DOHH2 (cell line): Measurements from ENCODE around the gene GLIS2.

ENCODE experiments used
- EZH2phosphoT487 ChIP-seq: fragments of 200-600 bp; sonication (generic); IDR thresholded peaks from 2 replicates; pipeline ENCODE4 v1.6.1; 2017; ENCODE audit warnings: borderline replicate concordance, mild to moderate bottlenecking, antibody characterized with exemption, low read length, moderate library complexity, mixed read lengths
- TF ChIP-seq, protein P1 (sequence below): fragments of 200-600 bp; sonication (generic); IDR thresholded peaks from one replicate; pipeline ENCODE4 v1.5.1; 2014; ENCODE audit warnings: antibody characterized with exemption, mild to moderate bottlenecking, low read depth, low read length; ENCODE audit not compliant: poor library complexity, severe bottlenecking

DNA sequence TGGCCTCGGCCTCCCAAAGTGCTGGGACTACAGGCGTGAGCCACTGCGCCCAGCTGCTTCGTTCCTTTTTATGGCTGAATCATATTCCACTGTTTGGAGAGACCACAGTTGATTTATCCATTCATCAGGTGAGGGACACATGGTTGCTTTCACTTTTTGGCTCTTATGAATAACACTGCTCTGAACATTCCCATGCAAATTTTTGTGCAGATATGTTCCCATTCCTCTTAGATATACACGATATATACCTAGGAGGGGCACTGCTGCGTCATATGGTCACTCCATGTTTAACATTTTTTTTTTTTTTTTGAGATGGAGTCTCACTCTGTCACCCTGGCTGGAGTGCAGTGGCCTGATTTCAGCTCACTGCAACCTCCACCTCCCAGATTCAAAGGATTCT, 13.9 kb upstream of the GLIS2 start:
- TF ChIP-seq, protein P1, sequence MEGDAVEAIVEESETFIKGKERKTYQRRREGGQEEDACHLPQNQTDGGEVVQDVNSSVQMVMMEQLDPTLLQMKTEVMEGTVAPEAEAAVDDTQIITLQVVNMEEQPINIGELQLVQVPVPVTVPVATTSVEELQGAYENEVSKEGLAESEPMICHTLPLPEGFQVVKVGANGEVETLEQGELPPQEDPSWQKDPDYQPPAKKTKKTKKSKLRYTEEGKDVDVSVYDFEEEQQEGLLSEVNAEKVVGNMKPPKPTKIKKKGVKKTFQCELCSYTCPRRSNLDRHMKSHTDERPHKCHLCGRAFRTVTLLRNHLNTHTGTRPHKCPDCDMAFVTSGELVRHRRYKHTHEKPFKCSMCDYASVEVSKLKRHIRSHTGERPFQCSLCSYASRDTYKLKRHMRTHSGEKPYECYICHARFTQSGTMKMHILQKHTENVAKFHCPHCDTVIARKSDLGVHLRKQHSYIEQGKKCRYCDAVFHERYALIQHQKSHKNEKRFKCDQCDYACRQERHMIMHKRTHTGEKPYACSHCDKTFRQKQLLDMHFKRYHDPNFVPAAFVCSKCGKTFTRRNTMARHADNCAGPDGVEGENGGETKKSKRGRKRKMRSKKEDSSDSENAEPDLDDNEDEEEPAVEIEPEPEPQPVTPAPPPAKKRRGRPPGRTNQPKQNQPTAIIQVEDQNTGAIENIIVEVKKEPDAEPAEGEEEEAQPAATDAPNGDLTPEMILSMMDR = no peak
- no peak for TF ChIP-seq EZH2phosphoT487
